ENCODE measurements around the gene DTNBP1.

DNA sequence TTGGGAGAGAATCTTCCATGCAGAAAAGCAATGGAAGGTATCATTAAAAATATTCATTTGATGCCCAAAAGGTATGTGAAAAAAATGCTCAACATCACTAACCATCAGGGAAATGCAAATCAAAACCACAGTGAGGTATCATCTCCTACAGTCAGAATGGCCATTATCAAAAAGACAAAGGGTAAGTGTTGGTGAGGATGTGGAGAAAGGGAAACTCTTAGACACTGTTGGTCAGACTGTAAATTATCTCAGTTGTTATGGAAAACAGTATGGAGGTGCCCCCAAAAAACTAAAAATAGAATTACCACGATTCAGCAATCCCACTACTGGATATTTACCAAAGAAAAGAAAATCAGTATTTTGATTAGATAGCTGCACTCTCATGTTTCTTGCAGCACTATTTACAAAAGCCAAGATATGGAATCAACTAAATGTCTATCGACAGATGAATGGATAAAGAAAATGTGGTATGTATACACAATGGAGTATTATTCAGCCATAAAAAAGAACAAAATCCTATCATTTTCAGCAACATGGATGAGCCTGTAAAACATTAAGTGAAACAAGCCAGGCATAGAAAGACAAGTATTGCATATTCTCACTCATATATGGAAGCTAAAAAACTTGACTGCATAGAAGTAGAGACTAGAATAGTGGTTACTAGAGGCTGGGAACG lies 84.0 kb downstream of the DTNBP1 start:
- TF ChIP-seq NFATC3 (CRISPR knock-in tag; IDR thresholded peaks at IDR 0.05) (no peak), EHMT2 (IDR thresholded peaks at IDR 0.05; ENCODE audit: borderline replicate concordance, low read depth, low read length) (no peak), HNF4A (CRISPR knock-in tag; IDR thresholded peaks at IDR 0.05) (no peak), TRIM22 (IDR thresholded peaks at IDR 0.05) (no peak), ZKSCAN1 (IDR thresholded peaks at IDR 0.05; ENCODE audit: low read length) (no peak), TAF15 (IDR thresholded peaks at IDR 0.05; ENCODE audit: low read depth, low read length, poor library complexity, severe bottlenecking) (no peak), ZMYM4 (CRISPR knock-in tag; IDR thresholded peaks at IDR 0.05) (no peak), YY1 (IDR thresholded peaks at IDR 0.05; ENCODE audit: insufficient read depth, insufficient replicate concordance, low read depth, low read length) (no peak), CTCF (CRISPR knock-in tag; IDR thresholded peaks at IDR 0.05) (no peak), POLR2A (IDR thresholded peaks at IDR 0.05; ENCODE audit: insufficient read depth in 1 of 2, low read depth in 2 of 2, low read length in 2 of 2) (no peak), POLR2AphosphoS5 (IDR thresholded peaks at IDR 0.05; ENCODE audit: low read depth, low read length) (no peak)

Data from HepG2 (cell line).